HepG2 (cell line): ENCODE results near the gene SYT9. TPM values are rescaled to one million over a fixed set of nuclear protein-coding genes. Genes with fewer than 3 reads are reported as not detected.

Source experiments
- BATF2 ChIP-seq: sonication (generic); formaldehyde crosslinking; IDR thresholded peaks from 2 replicates; pipeline ENCODE4 v1.8.0; 2022; ENCODE audit warnings: mild to moderate bottlenecking, missing genetic modification reagents, moderate library complexity
- CCDC6 ChIP-seq: sonication (generic); formaldehyde crosslinking; IDR thresholded peaks from 2 replicates; pipeline ENCODE4 v1.8.1; 2022; ENCODE audit warnings: mild to moderate bottlenecking, missing genetic modification reagents, moderate library complexity
- CERS6 ChIP-seq: sonication (generic); formaldehyde crosslinking; IDR thresholded peaks from 2 replicates; pipeline ENCODE4 v1.5.0; 2020; ENCODE audit warnings: missing genetic modification reagents
- FOXC1 ChIP-seq: sonication (generic); formaldehyde crosslinking; IDR thresholded peaks from 2 replicates; pipeline ENCODE4 v1.8.0; 2022; ENCODE audit warnings: mild to moderate bottlenecking, missing genetic modification reagents, borderline replicate concordance
- HBP1 ChIP-seq: IDR thresholded peaks from 2 replicates; pipeline ENCODE4 v1.6.1; 2016; ENCODE audit warnings: low read depth, control low read depth
- HDAC2 ChIP-seq: sonication (generic); formaldehyde crosslinking; IDR thresholded peaks from 2 replicates; pipeline ENCODE4 v1.4.0; 2020; ENCODE audit warnings: missing genetic modification reagents
- HINFP ChIP-seq: sonication (generic); formaldehyde crosslinking; IDR thresholded peaks from 2 replicates; pipeline ENCODE4 v1.4.0; 2020; ENCODE audit warnings: low read depth, mild to moderate bottlenecking, missing genetic modification reagents
- JUN ChIP-seq: sonication (generic); formaldehyde crosslinking; IDR thresholded peaks from 2 replicates; pipeline ENCODE4 v1.4.0; 2020; ENCODE audit warnings: mild to moderate bottlenecking, missing genetic modification reagents
- KDM5B ChIP-seq: sonication (generic); formaldehyde crosslinking; IDR thresholded peaks from 2 replicates; pipeline ENCODE4 v1.4.0; 2020; ENCODE audit warnings: missing genetic modification reagents, mild to moderate bottlenecking, borderline replicate concordance
- TAF1 ChIP-seq: sonication (generic); formaldehyde crosslinking; IDR thresholded peaks from 2 replicates; pipeline ENCODE4 v1.4.0; 2020; ENCODE audit warnings: missing genetic modification reagents
- TCF7L2 ChIP-seq: IDR thresholded peaks from 2 replicates; pipeline ENCODE4 v1.6.1; 2011; ENCODE audit warnings: mild to moderate bottlenecking, low read depth, low read length, moderate library complexity
- USF2 ChIP-seq, 2 experiments: sonication (generic) in 1 of 2; formaldehyde crosslinking in 1 of 2; IDR thresholded peaks; 2 replicates each; pipeline versions ENCODE4 v1.5.1 to v1.6.1; 2011 to 2020; ENCODE audit warnings: borderline replicate concordance in 1 of 2, low read depth in 1 of 2, low read length in 1 of 2, mild to moderate bottlenecking in 1 of 2, missing genetic modification reagents in 1 of 2, moderate library complexity in 1 of 2
- XRCC5 ChIP-seq: fragments of 200-400 bp; formaldehyde crosslinking; optimal IDR thresholded peaks from 2 replicates; pipeline ENCODE3; 2017; ENCODE audit warnings: mild to moderate bottlenecking, low read length
- ZBTB42 ChIP-seq: sonication (generic); formaldehyde crosslinking; IDR thresholded peaks from 2 replicates; pipeline ENCODE4 v1.5.0; 2020; ENCODE audit warnings: mild to moderate bottlenecking, missing genetic modification reagents
- ZBTB7A ChIP-seq: sonication (generic); formaldehyde crosslinking; IDR thresholded peaks from 2 replicates; pipeline ENCODE4 v1.8.0; 2022; ENCODE audit warnings: mild to moderate bottlenecking, missing genetic modification reagents
- ZC3H13 ChIP-seq: sonication (generic); formaldehyde crosslinking; IDR thresholded peaks from 2 replicates; pipeline ENCODE4 v1.8.1; 2023; ENCODE audit warnings: mild to moderate bottlenecking, missing genetic modification reagents, moderate library complexity
- ZNF609 ChIP-seq: sonication (generic); formaldehyde crosslinking; IDR thresholded peaks from 2 replicates; pipeline ENCODE4 v1.4.0; 2020; ENCODE audit warnings: mild to moderate bottlenecking, missing genetic modification reagents, borderline replicate concordance
- polyA plus RNA-seq, 8 experiments: library from polyadenylated mRNA; depleted of rRNA in 3 of 8; stranded (reverse) in 7 of 8; unstranded in 1 of 8; fragments of >200 nt; fragmentation: Illumina TruSeq in 4 of 8; extraction: Trizol in 4 of 8; gene quantifications; 2 replicates each; pipeline versions ENCODE4 v1.2.1 to v1.2.3, GENCODE V29; 2011 to 2016; ENCODE audit warnings: low read depth in 4 of 8, missing spikeins in 1 of 8, mixed read lengths in 1 of 8; ENCODE audit not compliant: insufficient read depth in 1 of 8
- total RNA-seq, 5 experiments: library from RNA; depleted of rRNA; stranded (reverse); fragments of >200 nt; fragmentation: Illumina TruSeq; extraction: Trizol; gene quantifications; 2 replicates each; pipeline ENCODE4 v1.2.3, GENCODE V29; 2016; ENCODE audit warnings: low read depth in 1 of 5

The SYT9 gene
- total and polyA plus RNA-seq, 2 of the 13 experiments (the other 11 are each of a cell fraction or from before 2014, with no cell fraction given): not detected

GRCh38 chr11:7514099-7514591 is 262.4 kb downstream of the SYT9 start (continued):
- TF ChIP-seq ZNF609 (CRISPR knock-in tag) (peak; percentile 44; the same call in 1 of the 2 replicates), BATF2 (no peak), TCF7L2 (no peak), HBP1 (CRISPR knock-in tag) (0 out of 2 replicates have a peak, but pooled peaks have one; percentile 19), HINFP (peak; percentile 78; the same call in 1 of the 2 replicates), HDAC2 (0 out of 2 replicates have a peak, but pooled peaks have one; percentile 29), KDM5B (CRISPR knock-in tag) (peak; percentile 22; the same call in 1 of the 2 replicates), USF2 (IDR thresholded peaks at IDR 0.05; ENCODE audit: low read depth, low read length) (no peak), USF2 (CRISPR knock-in tag; IDR thresholded peaks at IDR 0.05; ENCODE audit: borderline replicate concordance) (peak; percentile 20; the same call in 1 of the 2 replicates), TAF1 (peak; percentile 15; the same call in 1 of the 2 replicates), CCDC6 (CRISPR knock-in tag) (no peak), ZC3H13 (no peak), XRCC5 (no peak), FOXC1 (CRISPR knock-in tag) (peak; percentile 77; the same call in 1 of the 2 replicates), CERS6 (CRISPR knock-in tag) (no peak), ZBTB7A (CRISPR knock-in tag) (peak; percentile 64; the same call in 1 of the 2 replicates), ZBTB42 (CRISPR knock-in tag) (0 out of 2 replicates have a peak, but pooled peaks have one; percentile 38), JUN (0 out of 2 replicates have a peak, but pooled peaks have one; percentile 18)
